GM18907 (cell line): ENCODE data around the gene PRKAB2.
"Not testable (repeated sequence)": the region's sequence is repeated elsewhere in the genome, so short reads cannot be mapped to it uniquely, and the experiment has no call there.

Source experiments
- ATAC-seq: cut with Tn5 transposase; IDR thresholded peaks from one replicate; pipeline ENCODE4 v1.9.1; 2021; ENCODE audit warnings: mild to moderate bottlenecking, moderate library complexity; ENCODE audit not compliant: unreplicated experiment

PRKAB2 gene

GRCh38 chr1:147177611-147178380 lies 5.5 kb upstream of the PRKAB2 start:
- ATAC-seq: no peak

GRCh38 chr1:147171399-147172167 lies 687 bp downstream of the PRKAB2 start:
- ATAC-seq: no peak

- ATAC-seq: no peak
These were observed 2.2 kb downstream of the PRKAB2 start for GRCh38 chr1:147169840-147170674.

- no peak for ATAC-seq
These were observed 3.1 kb downstream of the PRKAB2 start for GRCh38 chr1:147169171-147169570.

GRCh38 chr1:147168626-147169058 lies 3.6 kb downstream of the PRKAB2 start:
- ATAC-seq: no peak

- no peak for ATAC-seq
These were observed 4.9 kb downstream of the PRKAB2 start for GRCh38 chr1:147167365-147167764.

DNA sequence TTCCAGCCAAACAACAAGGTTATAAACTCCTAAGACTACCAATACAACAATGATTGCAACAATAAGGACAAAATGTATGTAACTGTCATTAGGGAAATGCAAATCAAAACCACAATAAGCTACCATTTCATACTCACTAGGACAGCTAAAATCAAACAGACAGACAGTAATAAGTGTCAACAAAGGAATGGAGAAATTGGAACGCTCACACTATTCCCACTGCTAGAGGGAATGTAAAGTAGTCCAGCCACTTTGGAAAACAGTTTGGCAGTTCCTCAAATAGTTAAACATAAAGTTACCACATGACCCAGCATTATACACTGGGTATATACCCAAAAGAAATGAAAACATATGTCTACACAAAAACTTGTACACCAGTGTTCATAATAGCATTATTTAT lies 9.3 kb downstream of the PRKAB2 start:
- no peak for ATAC-seq

DNA sequence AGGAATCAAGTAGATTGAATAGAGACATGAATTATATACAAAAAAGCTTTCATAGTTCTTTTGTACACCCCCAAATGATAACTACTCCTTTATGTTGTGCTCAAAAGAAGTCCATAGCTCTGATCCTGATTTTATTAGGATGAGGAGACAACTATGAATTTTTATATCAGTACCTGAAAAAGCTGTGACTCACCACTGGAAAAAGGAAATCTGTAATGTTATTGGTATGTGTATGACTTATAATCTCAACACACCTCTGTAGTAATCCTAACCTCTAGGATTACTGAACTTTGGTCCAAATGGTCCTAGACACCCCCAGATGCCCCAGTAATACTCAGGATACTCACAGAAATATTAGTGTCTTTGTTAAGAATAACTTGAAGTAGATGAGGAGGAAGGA lies 10.2 kb downstream of the PRKAB2 start:
- ATAC-seq: no peak

- not testable (repeated sequence) for ATAC-seq
These were observed 15.2 kb downstream of the PRKAB2 start for GRCh38 chr1:147157116-147157515.

DNA sequence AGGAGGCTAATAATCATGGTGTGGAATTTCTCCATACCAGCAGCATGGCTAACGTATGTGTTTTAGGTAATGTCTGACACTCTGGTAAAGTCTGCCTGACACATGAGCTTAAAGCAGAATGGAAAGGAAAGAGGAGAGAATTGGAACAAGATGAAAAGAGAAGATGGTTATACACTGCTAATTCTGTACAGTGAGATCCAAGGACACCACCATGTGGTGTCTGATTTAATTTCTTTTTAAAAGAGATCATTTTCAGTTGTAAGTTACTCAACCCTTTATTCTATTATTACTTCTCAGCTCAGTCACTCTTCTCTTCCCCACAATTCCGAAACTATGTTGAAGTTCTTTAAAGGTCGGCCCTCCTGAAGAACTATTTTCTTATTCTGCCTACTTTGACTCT lies 15.6 kb downstream of the PRKAB2 start:
- no peak for ATAC-seq

DNA sequence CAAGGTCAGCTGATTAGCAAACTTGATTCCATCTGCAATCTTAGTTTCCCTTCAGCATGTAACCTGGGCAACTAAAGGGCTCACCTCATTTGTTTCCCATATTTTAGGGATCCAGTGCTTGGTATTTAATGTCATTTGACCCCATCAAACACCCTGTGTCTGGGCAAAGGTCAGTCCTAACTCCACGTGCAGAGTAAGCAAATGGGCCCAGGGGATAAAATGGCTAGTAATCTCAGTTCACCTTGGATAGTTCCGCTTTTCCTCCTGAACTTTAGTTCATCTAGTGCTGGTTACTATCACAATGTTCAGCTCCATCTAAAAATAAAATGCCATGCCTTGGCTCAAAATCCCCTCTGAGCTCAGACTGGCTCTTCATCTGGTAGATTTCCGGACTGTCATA lies 19.5 kb downstream of the PRKAB2 start:
- ATAC-seq: no peak

GRCh38 chr1:147151244-147151643 lies 21.0 kb downstream of the PRKAB2 start:
- no peak for ATAC-seq

GRCh38 chr1:147142886-147143285 lies 29.4 kb downstream of the PRKAB2 start:
- ATAC-seq: no peak

- not testable (repeated sequence) for ATAC-seq
These were observed 41.5 kb downstream of the PRKAB2 start for GRCh38 chr1:147130721-147131120.

GRCh38 chr1:147129116-147129873 lies 43.0 kb downstream of the PRKAB2 start:
- ATAC-seq: no peak

- ATAC-seq: no peak
These were observed 48.0 kb downstream of the PRKAB2 start for GRCh38 chr1:147124266-147124665.

- ATAC-seq: no peak
These were observed 55.2 kb downstream of the PRKAB2 start for GRCh38 chr1:147117109-147117508.

- ATAC-seq: no peak
These were observed 56.8 kb downstream of the PRKAB2 start for GRCh38 chr1:147115496-147115895.

GRCh38 chr1:147115079-147115478 lies 57.2 kb downstream of the PRKAB2 start:
- not testable (repeated sequence) for ATAC-seq

- ATAC-seq: not testable (repeated sequence)
These were observed 57.9 kb downstream of the PRKAB2 start for GRCh38 chr1:147114353-147114752.
